Peyer's patch (tissue), 4 donors: ENCODE data around the gene TBL3. TPM values are rescaled to one million over a fixed set of nuclear protein-coding genes. Genes with fewer than 3 reads are reported as not detected.

Source experiments
- DNase-seq, 3 donors: peaks; one replicate each; pipeline ENCODE4 v3.0.0-alpha.2; 2017 to 2019
- H3K27ac ChIP-seq, 4 donors: fragments of 200-600 bp; sonication (generic); one replicate each; pipeline ENCODE4 v1.5.1; 2016 to 2019
- H3K27me3 ChIP-seq, 2 donors: fragments of 200-600 bp; sonication (generic); one replicate each; pipeline ENCODE4 v1.5.1; 2019
- H3K36me3 ChIP-seq, 3 donors: fragments of 200-600 bp; sonication (generic); one replicate each; pipeline ENCODE4 v1.5.1; 2016 to 2019
- H3K4me1 ChIP-seq, 4 donors: fragments of 200-600 bp; sonication (generic); one replicate each; pipeline ENCODE4 v1.5.1; 2016 to 2019
- H3K4me3 ChIP-seq, 4 donors: fragments of 200-600 bp; sonication (generic); 1 replicate in 3 of 4; 2 replicates in 1 of 4; pipeline ENCODE4 v1.5.1; 2016 to 2019; ENCODE audit warnings: mild to moderate bottlenecking in 1 of 4
- H3K9me3 ChIP-seq, 4 donors: fragments of 200-600 bp; sonication (generic); one replicate each; pipeline ENCODE4 v1.5.1; 2016 to 2019; ENCODE audit warnings: mild to moderate bottlenecking in 1 of 4
- POLR2A ChIP-seq, 2 donors: fragments of 450-650 bp; IDR thresholded peaks; one replicate each; pipeline ENCODE4 v1.5.1; 2017; ENCODE audit warnings: antibody characterized with exemption in 2 of 2, mild to moderate bottlenecking in 2 of 2, moderate library complexity in 2 of 2
- total RNA-seq, 4 donors: library from RNA; depleted of rRNA; stranded (reverse); fragments of >200 nt; gene quantifications; one replicate each; pipeline ENCODE4 v1.1.0, GENCODE V29; 2016
- TF ChIP-seq, protein P1 (sequence below), 6 experiments: fragments of 450-650 bp in 4 of 6; fragments of 200-600 bp in 2 of 6; sonication (generic) in 1 of 6; IDR thresholded peaks; one replicate each; pipeline ENCODE4 v1.5.1; 2017 to 2019; ENCODE audit warnings: antibody characterized with exemption in 6 of 6, mild to moderate bottlenecking in 3 of 6, moderate library complexity in 1 of 6

TBL3 gene
- total RNA-seq, 4 donors from 2014 or later, result 19.8 to 50.8 (median 39.1) TPM

DNA sequence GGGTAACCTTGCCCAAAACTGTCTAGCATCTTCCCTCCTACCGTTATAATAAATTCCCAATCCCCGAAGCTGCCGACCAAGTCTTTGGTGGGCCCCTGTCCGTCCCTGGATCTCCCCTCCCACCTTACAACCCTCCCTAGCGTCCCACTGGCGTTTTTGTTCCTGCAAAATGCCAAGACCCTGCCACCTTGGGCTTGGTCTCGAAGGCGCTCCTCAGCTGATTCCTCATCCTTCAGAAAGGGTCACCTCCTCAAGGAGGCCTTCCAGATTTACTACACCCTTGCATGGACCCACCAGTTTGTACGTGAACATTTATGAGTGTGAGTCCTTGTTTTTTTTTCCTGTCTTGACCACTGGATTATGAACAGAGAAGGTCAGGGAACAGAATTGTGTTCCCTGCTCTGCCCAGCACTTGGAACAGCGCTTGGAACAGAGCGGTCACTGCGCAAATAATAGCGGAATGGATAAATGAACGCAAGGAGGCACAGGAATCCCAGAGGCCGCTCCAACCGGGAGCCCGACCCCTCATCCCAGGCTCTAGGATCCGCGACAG is 11.2 kb downstream of the TBL3 start:
- Histone ChIP-seq H3K27ac (peak overlapping the region; percentile 76 to 97 (median 87)), H3K36me3 (peaks cover 0 to 28% (median 0%) of the 10 kb centered on the region in 3 donors), H3K9me3 (no peaks in the 10 kb centered on the region), H3K27me3 (no peaks in the 10 kb centered on the region), H3K4me1 (peaks cover 0 to 65% (median 17%) of the 10 kb centered on the region in 4 donors), H3K4me3 (peak overlapping the region; percentile 81 to 92 (median 90))
- TF ChIP-seq, protein P1, sequence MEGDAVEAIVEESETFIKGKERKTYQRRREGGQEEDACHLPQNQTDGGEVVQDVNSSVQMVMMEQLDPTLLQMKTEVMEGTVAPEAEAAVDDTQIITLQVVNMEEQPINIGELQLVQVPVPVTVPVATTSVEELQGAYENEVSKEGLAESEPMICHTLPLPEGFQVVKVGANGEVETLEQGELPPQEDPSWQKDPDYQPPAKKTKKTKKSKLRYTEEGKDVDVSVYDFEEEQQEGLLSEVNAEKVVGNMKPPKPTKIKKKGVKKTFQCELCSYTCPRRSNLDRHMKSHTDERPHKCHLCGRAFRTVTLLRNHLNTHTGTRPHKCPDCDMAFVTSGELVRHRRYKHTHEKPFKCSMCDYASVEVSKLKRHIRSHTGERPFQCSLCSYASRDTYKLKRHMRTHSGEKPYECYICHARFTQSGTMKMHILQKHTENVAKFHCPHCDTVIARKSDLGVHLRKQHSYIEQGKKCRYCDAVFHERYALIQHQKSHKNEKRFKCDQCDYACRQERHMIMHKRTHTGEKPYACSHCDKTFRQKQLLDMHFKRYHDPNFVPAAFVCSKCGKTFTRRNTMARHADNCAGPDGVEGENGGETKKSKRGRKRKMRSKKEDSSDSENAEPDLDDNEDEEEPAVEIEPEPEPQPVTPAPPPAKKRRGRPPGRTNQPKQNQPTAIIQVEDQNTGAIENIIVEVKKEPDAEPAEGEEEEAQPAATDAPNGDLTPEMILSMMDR (IDR thresholded peaks at IDR 0.05), result no peak
- TF ChIP-seq POLR2A (IDR thresholded peaks at IDR 0.05), result no peak
- DNase-seq, result no peak

DNA sequence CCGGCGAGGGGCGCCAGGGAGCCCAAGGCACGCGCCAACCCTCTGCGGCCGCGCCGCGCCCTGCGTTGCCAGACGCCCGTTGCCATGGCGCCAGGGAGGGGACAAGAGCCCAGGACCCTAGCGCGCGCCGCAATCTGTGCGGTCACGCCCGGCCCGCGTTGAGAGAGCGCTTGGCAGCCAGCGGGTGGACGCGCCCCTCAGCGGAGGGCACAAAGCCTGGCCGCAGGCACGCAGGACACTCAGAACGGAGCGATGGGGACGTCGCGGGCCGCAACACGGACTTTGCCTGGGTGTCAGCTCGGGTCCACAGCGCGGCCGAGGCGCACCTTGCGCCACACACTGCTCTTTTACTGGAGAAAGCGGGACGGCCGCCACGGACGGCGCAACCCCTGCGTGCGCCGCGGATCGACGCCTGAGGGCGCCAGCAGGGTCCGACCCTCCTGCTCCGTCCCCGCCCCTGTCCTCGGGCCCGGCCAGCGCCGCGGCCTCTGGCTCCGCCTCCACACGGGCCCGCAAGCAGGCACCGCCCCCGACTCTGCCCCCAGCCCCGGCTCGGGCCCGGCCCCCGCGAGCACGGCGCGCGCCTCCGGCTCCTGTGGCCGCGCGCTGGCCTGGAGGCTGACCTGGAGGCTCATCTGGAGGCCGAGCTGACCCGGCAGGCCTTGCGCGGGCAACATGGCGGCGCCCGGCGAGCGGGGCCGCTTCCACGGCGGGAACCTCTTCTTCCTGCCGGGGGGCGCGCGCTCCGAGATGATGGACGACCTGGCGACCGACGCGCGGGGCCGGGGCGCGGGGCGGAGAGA is 11.9 kb downstream of the TBL3 start, which contains the start of gene GFER:
Gene GFER (plus strand): TSS at position 650 of the 803 bp plus-strand sequence. CDS start 26 bp downstream, at position 676.
- TF ChIP-seq, protein P1 (IDR thresholded peaks at IDR 0.05), result peak in 5 of 6 experiments; percentile 26 to 46 (median 29)
- TF ChIP-seq POLR2A (IDR thresholded peaks at IDR 0.05), result peak; percentile 51 to 55
- H3K4me1 ChIP-seq, result peaks cover 0 to 65% (median 17%) of the 10 kb centered on the region in 4 donors
- DNase-seq, result peak; percentile 78 to 96 (median 94)

GRCh38 chr16:1984347-1985225 is 12.7 kb downstream of the TBL3 start:
- H3K4me3 ChIP-seq, result peak overlapping the region; percentile 81 to 92 (median 90)
- H3K9me3 ChIP-seq, result no peaks in the 10 kb centered on the region
- peaks cover 0 to 23% (median 0%) of the 10 kb centered on the region in 3 donors for H3K36me3 ChIP-seq
- peaks cover 0 to 6% of the 10 kb centered on the region in 2 donors for H3K27me3 ChIP-seq
- H3K27ac ChIP-seq, result peak overlapping the region; percentile 76 to 97 (median 87)
- TF ChIP-seq, protein P1 (IDR thresholded peaks at IDR 0.05), result no peak
- TF ChIP-seq POLR2A (IDR thresholded peaks at IDR 0.05), result peak; percentile 6 to 54
- peak; percentile 30 to 85 (median 80) for DNase-seq
- H3K4me1 ChIP-seq, result peaks cover 3 to 70% (median 19%) of the 10 kb centered on the region in 4 donors

More for the DNA sequence above, 11.9 kb downstream of the TBL3 start, which contains the start of gene GFER:
- peak within 1 kb of the TSS; percentile 81 to 92 (median 90) for H3K4me3 ChIP-seq
- H3K9me3 ChIP-seq, result no peaks in the 10 kb centered on the region
- peaks cover 0 to 23% (median 0%) of the 10 kb centered on the region in 3 donors for H3K36me3 ChIP-seq
- peak within 1 kb of the TSS; percentile 76 to 97 (median 87) for H3K27ac ChIP-seq
- H3K27me3 ChIP-seq, result no peaks in the 10 kb centered on the region

DNA sequence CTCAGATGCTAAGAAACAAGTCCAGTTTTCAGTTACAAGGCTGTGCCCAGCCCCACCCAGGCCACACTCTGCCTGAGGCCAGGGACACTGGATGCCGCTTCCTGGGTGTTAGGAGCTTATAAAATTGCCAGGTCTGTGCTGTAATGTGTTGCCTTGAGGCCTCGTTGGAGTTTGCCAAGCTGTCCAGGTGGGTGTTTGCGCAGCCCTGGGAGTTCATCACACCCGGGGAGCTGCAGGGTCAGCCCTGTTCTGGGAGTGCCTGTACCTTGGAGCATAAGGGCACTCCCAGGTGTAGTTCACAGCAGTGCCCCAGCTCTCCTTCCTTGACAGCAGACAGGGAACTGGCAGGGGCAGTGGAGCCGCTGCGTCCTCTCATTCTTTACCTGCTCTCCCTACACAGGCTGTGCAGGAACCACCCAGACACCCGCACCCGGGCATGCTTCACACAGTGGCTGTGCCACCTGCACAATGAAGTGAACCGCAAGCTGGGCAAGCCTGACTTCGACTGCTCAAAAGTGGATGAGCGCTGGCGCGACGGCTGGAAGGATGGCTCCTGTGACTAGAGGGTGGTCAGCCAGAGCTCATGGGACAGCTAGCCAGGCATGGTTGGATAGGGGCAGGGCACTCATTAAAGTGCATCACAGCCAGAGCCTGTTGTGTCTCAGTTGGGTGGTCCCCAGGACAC is 13.8 kb downstream of the TBL3 start:
- peak overlapping the region in 3 of 4 donors; percentile 76 to 97 (median 97) for H3K27ac ChIP-seq
- peak overlapping the region in 3 of 4 donors; percentile 81 to 92 (median 91) for H3K4me3 ChIP-seq
- H3K27me3 ChIP-seq, result peaks cover 0 to 14% of the 10 kb centered on the region in 2 donors
- H3K9me3 ChIP-seq, result no peaks in the 10 kb centered on the region
- TF ChIP-seq, protein P1 (IDR thresholded peaks at IDR 0.05), result no peak
- TF ChIP-seq POLR2A (IDR thresholded peaks at IDR 0.05), result peak; percentile 76 to 79
- H3K4me1 ChIP-seq, result peaks cover 3 to 69% (median 23%) of the 10 kb centered on the region in 4 donors
- peaks cover 0 to 23% (median 0%) of the 10 kb centered on the region in 3 donors for H3K36me3 ChIP-seq
- peak in 2 of 3 donors; percentile 77 to 82 for DNase-seq
